A549 (cell line): ENCODE results near the gene CCDC117. TPM values are rescaled to one million over a fixed set of nuclear protein-coding genes. Genes with fewer than 3 reads are reported as not detected.
A peak's percentile ranks its signal among the peaks of the same experiment; 100 is the strongest.

ENCODE experiments used
- ATAC-seq, 2 experiments: fragments of 200-7000 bp in 1 of 2; fragments of >200 bp in 1 of 2; cut with Nextera tagmentation in 1 of 2; cut with Tn5 transposase in 1 of 2; 3 replicates each; pipeline versions ENCODE4 v1.8.0 to v1.9.1; 2018 to 2020; ENCODE audit warnings: mild to moderate bottlenecking in 1 of 2, moderate library complexity in 1 of 2
- CTCF ChIA-PET: fragments of 300-600 bp; sonication (Branson Sonifier 250); formaldehyde crosslinking; extraction: SDS; loops from one replicate; lab custom pipeline; 2021; ENCODE audit warnings: antibody characterized with exemption, inconsistent platforms; lab: Yijun Ruan, JAX
- POLR2A ChIA-PET: fragments of 350-600 bp; formaldehyde crosslinking; extraction: SDS; loops from one replicate; lab custom pipeline; 2021; ENCODE audit warnings: antibody characterized with exemption, inconsistent platforms; lab: Yijun Ruan, JAX
- DNase-seq, 2 experiments: peaks; one replicate each; pipeline versions ENCODE4 v3.0.0 to v3.0.0-alpha.2; 2011 to 2016; ENCODE audit warnings: low read depth in 1 of 2, low spot score in 1 of 2
- FAIRE-seq: peaks from 2 replicates; lab custom pipeline; 2011; peaks lifted over from hg19 to GRCh38; lab: Jason Lieb, UNC
- H3K27ac ChIP-seq, 2 experiments: fragments of >200 bp; sonication (Bioruptor Twin); formaldehyde crosslinking; 3 replicates each; pipeline ENCODE4 v1.5.1; 2016 to 2017
- H3K4me1 ChIP-seq: fragments of >200 bp; sonication (Bioruptor Twin); formaldehyde crosslinking; 3 replicates; pipeline ENCODE4 v1.6.1; 2016
- H3K4me2 ChIP-seq: fragments of >200 bp; sonication (Bioruptor Twin); formaldehyde crosslinking; 3 replicates; pipeline ENCODE4 v1.6.1; 2016
- H3K4me3 ChIP-seq: fragments of >200 bp; sonication (Bioruptor Twin); formaldehyde crosslinking; 3 replicates; pipeline ENCODE4 v1.5.1; 2016
- H3K9me3 ChIP-seq: fragments of >200 bp; sonication (Bioruptor Twin); formaldehyde crosslinking; 3 replicates; pipeline ENCODE4 v1.6.1; 2016
- CHD4 ChIP-seq: fragments of 200-600 bp; sonication (generic); IDR thresholded peaks from 2 replicates; pipeline ENCODE4 v1.6.1; 2016; ENCODE audit warnings: antibody characterized with exemption, mild to moderate bottlenecking, borderline replicate concordance
- FOSB ChIP-seq: fragments of 250-450 bp; sonication (Bioruptor Pico); IDR thresholded peaks from 2 replicates; pipeline ENCODE4 v1.5.0; 2020; ENCODE audit warnings: mild to moderate bottlenecking, moderate library complexity
- HEYL ChIP-seq: fragments of 250-450 bp; sonication (Bioruptor Pico); IDR thresholded peaks from 2 replicates; pipeline ENCODE4 v1.8.0; 2021; ENCODE audit warnings: mild to moderate bottlenecking, moderate library complexity
- HOXA7 ChIP-seq: fragments of 250-450 bp; sonication (Bioruptor Pico); IDR thresholded peaks from 2 replicates; pipeline ENCODE4 v1.5.0; 2020; ENCODE audit warnings: mild to moderate bottlenecking, moderate library complexity
- HOXB5 ChIP-seq: fragments of 250-450 bp; sonication (Bioruptor Pico); IDR thresholded peaks from 2 replicates; pipeline ENCODE4 v1.5.0; 2020; ENCODE audit warnings: mild to moderate bottlenecking, moderate library complexity
- NPAS2 ChIP-seq: fragments of 250-450 bp; sonication (Bioruptor Pico); IDR thresholded peaks from 2 replicates; pipeline ENCODE4 v1.8.0; 2022; ENCODE audit warnings: mild to moderate bottlenecking, moderate library complexity, borderline replicate concordance
- POLR2A ChIP-seq: IDR thresholded peaks from 2 replicates; pipeline ENCODE4 v1.6.1; 2012; ENCODE audit warnings: mild to moderate bottlenecking, low read length
- RAD21 ChIP-seq, 2 experiments: fragments of >200 bp in 1 of 2; sonication (Bioruptor Twin) in 1 of 2; formaldehyde crosslinking in 1 of 2; IDR thresholded peaks in 1 of 2; conservative IDR thresholded peaks in 1 of 2; 2 replicates in 1 of 2; 3 replicates in 1 of 2; pipeline ENCODE4 v1.6.1; 2012 to 2018; ENCODE audit warnings: inconsistent platforms in 1 of 2
- RCOR1 ChIP-seq: fragments of 150-350 bp; IDR thresholded peaks from 2 replicates; pipeline ENCODE4 v1.6.1; 2014; ENCODE audit warnings: antibody characterized with exemption, low read length, low read depth
- ZSCAN20 ChIP-seq: fragments of 250-450 bp; sonication (Bioruptor Pico); IDR thresholded peaks from 2 replicates; pipeline ENCODE4 v1.8.0; 2022; ENCODE audit warnings: mild to moderate bottlenecking, moderate library complexity
- WGBS: methylation state at CpG from one replicate; pipeline ENCODE4 v1.1.6; 2017; ENCODE audit errors: missing lambda C conversion rate; 5-methylcytosine and 5-hydroxymethylcytosine counted together
- polyA plus RNA-seq, 4 experiments: library from polyadenylated mRNA; depleted of rRNA in 3 of 4; stranded (reverse); fragments of >200 nt; fragmentation: RNase III in 1 of 4; extraction: RNeasy Plus Mini Kit Qiagen cat#74134 plus additional on column Dnase treatment in 1 of 4; gene quantifications; 2 replicates in 3 of 4; 3 replicates in 1 of 4; pipeline ENCODE4 v1.2.3, GENCODE V29; 2011 to 2017
- TF ChIP-seq, protein P1 (sequence below): IDR thresholded peaks from 2 replicates; pipeline ENCODE4 v1.6.1; 2012; ENCODE audit warnings: low read depth, borderline replicate concordance
- TF ChIP-seq, protein P2 (sequence below): fragments of >200 bp; sonication (Bioruptor Twin); formaldehyde crosslinking; IDR thresholded peaks from 3 replicates; pipeline ENCODE4 v1.6.1; 2016
- TF ChIP-seq, protein P3 (sequence below): IDR thresholded peaks from 2 replicates; pipeline ENCODE4 v1.6.1; 2012

CCDC117 gene
- polyA plus RNA-seq, 2 of the 4 experiments (the other 2 are of a cell fraction): 12.2 to 24.1 TPM

GRCh38 chr22:28815729-28816128 is 43.2 kb downstream of the CCDC117 start:
- Histone ChIP-seq H3K4me3 (no peak overlapping the region), H3K4me1 (peaks cover 54% of the 10 kb centered on the region), H3K9me3 (no peaks in the 10 kb centered on the region), H3K27ac (0 out of 6 replicates have a peak overlapping the region, but pooled peaks have one; percentile 9 to 36), H3K4me2 (no peak overlapping the region)
- ATAC-seq (no peak), FAIRE-seq (no peak), DNase-seq (no peak)
- TF ChIP-seq FOSB (no peak), RAD21 (conservative IDR thresholded peaks at IDR 0.05 in 1 of 2, IDR thresholded peaks at IDR 0.05 in 1 of 2) (no peak), ZSCAN20 (CRISPR knock-in tag) (no peak), POLR2A (no peak)
- TF ChIP-seq, protein P1, sequence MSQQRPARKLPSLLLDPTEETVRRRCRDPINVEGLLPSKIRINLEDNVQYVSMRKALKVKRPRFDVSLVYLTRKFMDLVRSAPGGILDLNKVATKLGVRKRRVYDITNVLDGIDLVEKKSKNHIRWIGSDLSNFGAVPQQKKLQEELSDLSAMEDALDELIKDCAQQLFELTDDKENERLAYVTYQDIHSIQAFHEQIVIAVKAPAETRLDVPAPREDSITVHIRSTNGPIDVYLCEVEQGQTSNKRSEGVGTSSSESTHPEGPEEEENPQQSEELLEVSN: no peak
- TF ChIP-seq, protein P2, sequence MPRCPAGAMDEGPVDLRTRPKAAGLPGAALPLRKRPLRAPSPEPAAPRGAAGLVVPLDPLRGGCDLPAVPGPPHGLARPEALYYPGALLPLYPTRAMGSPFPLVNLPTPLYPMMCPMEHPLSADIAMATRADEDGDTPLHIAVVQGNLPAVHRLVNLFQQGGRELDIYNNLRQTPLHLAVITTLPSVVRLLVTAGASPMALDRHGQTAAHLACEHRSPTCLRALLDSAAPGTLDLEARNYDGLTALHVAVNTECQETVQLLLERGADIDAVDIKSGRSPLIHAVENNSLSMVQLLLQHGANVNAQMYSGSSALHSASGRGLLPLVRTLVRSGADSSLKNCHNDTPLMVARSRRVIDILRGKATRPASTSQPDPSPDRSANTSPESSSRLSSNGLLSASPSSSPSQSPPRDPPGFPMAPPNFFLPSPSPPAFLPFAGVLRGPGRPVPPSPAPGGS: no peak
- 78% methylated on average over 6 of the region's 6 CpGs for WGBS
- ChIA-PET POLR2A (no interaction called here), CTCF (interaction anchor here (0.7 to 1.6 kb wide), 3 partner anchors 41 to 795 kb away, joined by 3 to 5 read pairs (median 4); no protein-coding TSS in a partner anchor)

DNA sequence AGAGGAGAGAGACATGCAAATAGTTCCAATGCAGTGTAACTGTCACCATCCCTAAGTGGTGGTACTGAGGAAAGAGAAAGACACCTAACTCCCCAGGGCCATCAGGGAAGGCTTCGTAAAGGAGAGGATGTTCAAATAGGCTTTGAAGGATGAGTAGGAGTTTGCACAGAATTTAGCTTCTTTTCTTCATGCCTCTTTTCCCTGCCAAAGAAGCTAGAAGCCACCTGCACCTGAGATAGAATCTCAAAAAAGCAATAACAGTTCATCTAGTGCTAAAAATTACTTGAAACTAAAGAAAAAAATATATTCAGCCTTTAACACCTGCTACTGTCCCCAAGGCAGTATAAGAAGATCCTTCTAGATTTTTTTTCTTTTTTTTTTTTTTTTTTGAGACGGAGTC is 44.6 kb downstream of the CCDC117 start:
- Histone ChIP-seq H3K4me2 (no peak overlapping the region), H3K4me1 (peaks cover 54% of the 10 kb centered on the region), H3K4me3 (no peak overlapping the region), H3K27ac (no peak overlapping the region), H3K9me3 (no peaks in the 10 kb centered on the region)
- WGBS: 50% methylated on average over 2 of the region's 2 CpGs
- no peak for TF ChIP-seq HOXA7 (CRISPR knock-in tag)
- no peak for TF ChIP-seq NPAS2 (CRISPR knock-in tag)
- TF ChIP-seq, protein P3, sequence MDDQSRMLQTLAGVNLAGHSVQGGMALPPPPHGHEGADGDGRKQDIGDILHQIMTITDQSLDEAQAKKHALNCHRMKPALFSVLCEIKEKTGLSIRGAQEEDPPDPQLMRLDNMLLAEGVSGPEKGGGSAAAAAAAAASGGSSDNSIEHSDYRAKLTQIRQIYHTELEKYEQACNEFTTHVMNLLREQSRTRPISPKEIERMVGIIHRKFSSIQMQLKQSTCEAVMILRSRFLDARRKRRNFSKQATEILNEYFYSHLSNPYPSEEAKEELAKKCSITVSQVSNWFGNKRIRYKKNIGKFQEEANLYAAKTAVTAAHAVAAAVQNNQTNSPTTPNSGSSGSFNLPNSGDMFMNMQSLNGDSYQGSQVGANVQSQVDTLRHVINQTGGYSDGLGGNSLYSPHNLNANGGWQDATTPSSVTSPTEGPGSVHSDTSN: no peak
- ChIA-PET POLR2A (no interaction called here), CTCF (interaction anchor here (4.4 to 4.9 kb wide), 2 partner anchors 9 to 12 kb away, joined by 15 to 27 read pairs; no protein-coding TSS in a partner anchor)
- DNase-seq: no peak
- FAIRE-seq: no peak
- no peak for ATAC-seq

- H3K27ac ChIP-seq: peak overlapping the region; percentile 56 to 69
- WGBS: 77% methylated on average over 14 of the region's 14 CpGs
- no peaks in the 10 kb centered on the region for H3K9me3 ChIP-seq
- peaks cover 55% of the 10 kb centered on the region for H3K4me1 ChIP-seq
- DNase-seq (no peak), ATAC-seq (no peak), FAIRE-seq (no peak)
- no peak overlapping the region for H3K4me3 ChIP-seq
- H3K4me2 ChIP-seq: peak overlapping the region; percentile 57
- CTCF ChIA-PET: interaction anchor here (1.2 to 4.9 kb wide), 3 partner anchors 10 to 217 kb away, joined by 3 to 27 read pairs (median 15); no protein-coding TSS in a partner anchor
- no peak for TF ChIP-seq HEYL (CRISPR knock-in tag)
- no peak for TF ChIP-seq HOXB5 (CRISPR knock-in tag)
- TF ChIP-seq CHD4: no peak
- TF ChIP-seq RCOR1: no peak
- POLR2A ChIA-PET: interaction anchor here (2.0 kb wide), 1 partner anchor 18 kb away, joined by 9 read pairs; the partner anchor contains the start of gene XBP1
Observed at GRCh38 chr22:28817919-28818859, 45.7 kb downstream of the CCDC117 start.
